H1 (cell line): ENCODE measurements around the gene MEX3B. TPM values are rescaled to one million over a fixed set of nuclear protein-coding genes. Genes with fewer than 3 reads are reported as not detected.

Experiments used
- polyA plus RNA-seq, 7 experiments: library from polyadenylated mRNA; depleted of rRNA in 3 of 7; stranded (reverse) in 5 of 7; unstranded in 2 of 7; fragments of >200 nt in 5 of 7; fragments of 200-250 nt in 2 of 7; gene quantifications; 1 replicate in 5 of 7; 2 replicates in 1 of 7; 4 replicates in 1 of 7; pipeline versions ENCODE4 v1.2.1 to v1.2.3, GENCODE V29; 2011 to 2013; ENCODE audit warnings: missing spikeins in 2 of 7, mixed read lengths in 2 of 7
- total RNA-seq: library from RNA; stranded (reverse); fragmentation: NEBNext Ultra II Directional; extraction: Animal tissue kit (Norgen Biotek cat#: 25700); gene quantifications from 2 replicates; pipeline ENCODE4 v1.2.1, GENCODE V29; 2021

The MEX3B gene
- total and polyA plus RNA-seq, 2 of the 8 experiments (the other 6 are each of a cell fraction or from before 2014, with no cell fraction given) = 8.0 to 15.9 TPM

Other genes with a start within 250 kb of the MEX3B start
- gene EFL1, start 216.7 kb upstream of the MEX3B start, total RNA-seq = 31.5 and 32.8 TPM in 2 replicates
- gene EFL1, start 216.7 kb upstream of the MEX3B start, polyA plus RNA-seq (2011; rRNA removed) = 8.8 and 10.8 TPM in 2 replicates
- 3.1 and 3.8 TPM in 2 replicates for gene SAXO2, start 216.8 kb upstream of the MEX3B start, total RNA-seq
- gene SAXO2, start 216.8 kb upstream of the MEX3B start, polyA plus RNA-seq (2011; rRNA removed) = 1.9 and 3.1 TPM in 2 replicates